ENCODE measurements around the gene DOCK1. TPM values are rescaled to one million over a fixed set of nuclear protein-coding genes. Genes with fewer than 3 reads are reported as not detected.

DOCK1 gene
- total RNA-seq, 1 donor from 2014 or later = 0.86 TPM

DNA sequence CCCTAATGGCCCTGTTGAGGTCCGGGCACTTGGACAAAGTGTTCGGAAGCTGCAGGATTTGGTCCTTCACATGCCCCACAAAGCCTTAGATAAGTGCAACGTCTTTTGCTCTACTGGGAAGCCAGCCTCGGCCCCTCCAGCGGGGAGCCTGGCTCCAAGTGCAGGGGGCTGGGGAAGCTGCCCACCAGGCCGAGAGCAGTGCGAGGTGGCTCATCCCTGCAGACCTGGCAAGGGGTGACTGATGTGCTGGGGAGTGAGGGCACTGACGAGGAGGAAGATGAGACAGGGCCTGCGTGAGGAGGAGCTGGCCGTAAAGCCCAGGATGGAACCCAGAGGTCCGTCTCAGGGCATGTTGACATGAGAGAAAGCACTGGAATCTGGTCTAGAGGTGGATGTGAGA is 508.1 kb downstream of the DOCK1 start:
- intact Hi-C loops (cut with micrococcal nuclease) = no loop called here

DNA sequence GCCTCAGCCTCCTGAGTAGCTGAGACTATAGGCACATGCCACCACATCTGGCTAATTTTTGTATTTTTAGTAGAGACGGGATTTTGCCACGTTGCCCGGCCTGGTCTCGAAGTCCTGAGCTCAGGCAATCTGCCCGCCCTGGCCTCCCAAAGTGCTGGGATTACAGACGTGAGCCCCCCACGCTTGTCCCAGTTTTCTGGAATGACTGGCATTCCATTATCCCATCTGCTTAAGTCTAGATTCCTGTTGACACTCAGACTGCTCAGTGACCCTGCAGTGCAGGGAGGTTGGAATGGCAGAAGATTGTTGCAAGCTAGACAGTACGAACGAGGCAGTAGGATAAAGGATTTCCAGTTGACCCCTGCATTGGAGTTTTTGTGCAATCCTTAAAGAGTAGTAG is 508.8 kb downstream of the DOCK1 start:
- intact Hi-C loops (cut with micrococcal nuclease) = no loop called here

DNA sequence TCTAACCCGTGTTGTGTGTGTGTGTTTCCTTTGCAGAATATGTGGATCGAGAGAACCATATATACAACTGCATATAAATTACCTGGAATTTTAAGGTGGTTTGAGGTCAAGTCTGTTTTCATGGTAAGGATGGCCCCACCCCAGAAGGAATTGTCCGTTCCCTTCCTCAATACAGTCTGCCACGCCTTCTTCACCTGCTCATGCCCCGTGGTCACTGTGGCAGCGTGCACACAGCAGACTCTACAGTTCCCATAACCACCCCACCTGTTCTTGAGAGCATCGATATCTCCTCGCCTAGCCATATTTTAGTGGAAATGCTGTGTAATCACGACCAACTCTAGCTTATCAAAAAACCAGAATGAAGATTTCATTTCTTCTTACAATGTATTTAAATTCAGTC is 509.9 kb downstream of the DOCK1 start:
- intact Hi-C loops (cut with micrococcal nuclease) = no loop called here

DNA sequence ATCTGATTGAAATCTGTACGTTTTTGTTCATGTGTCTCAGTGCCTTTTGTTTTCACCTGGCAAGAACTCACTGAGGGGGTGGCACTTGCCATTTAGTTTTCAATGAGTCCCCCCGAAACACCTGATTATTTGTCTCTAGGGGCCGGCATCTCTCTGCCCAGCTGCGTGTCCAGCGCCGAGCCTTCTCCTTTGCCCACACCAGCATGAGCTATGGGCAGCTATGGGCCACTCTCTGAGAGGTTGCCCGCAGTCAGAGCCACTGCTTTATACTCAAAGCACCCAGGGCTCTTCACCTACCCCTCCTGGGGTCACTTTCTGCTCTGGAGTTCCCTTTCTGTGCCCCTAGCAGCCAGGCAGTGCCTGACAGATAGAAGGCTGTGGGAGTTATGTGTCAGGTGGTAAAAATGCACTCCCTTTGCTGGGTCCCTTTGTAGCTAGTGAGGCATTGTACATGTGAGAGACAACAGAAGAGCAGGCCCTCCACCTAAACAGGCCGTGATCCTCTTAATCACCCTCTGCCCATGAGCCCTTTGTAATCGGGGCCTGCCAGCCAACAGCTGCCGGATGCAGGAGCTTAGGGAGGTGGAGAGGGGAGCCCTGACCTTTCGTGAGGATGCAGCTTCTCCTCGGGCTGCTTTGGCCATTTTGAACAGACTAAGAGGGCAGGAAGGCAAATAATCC is 510.8 kb downstream of the DOCK1 start:
- intact Hi-C loops (cut with micrococcal nuclease) = no loop called here

DNA sequence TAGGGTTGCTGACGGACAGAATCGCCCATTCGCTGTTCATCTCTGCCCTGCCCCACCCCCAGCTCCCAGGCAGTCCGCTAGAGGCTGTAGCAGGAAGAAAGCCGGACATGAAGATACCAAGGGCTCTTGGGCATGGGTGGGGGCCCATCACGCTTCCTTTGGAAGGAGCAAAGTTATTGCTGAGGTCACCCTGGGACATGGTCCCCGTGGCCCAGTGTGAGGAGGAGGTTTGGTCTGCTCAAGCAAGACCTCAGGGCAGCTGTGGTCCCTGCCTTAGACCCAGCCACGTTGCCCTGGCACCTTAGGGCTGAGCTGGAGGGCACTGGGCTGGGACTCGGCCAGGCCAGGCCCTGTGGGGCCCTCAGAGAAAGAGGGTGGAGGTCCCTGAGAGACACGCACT is 511.8 kb downstream of the DOCK1 start:
- intact Hi-C loops (cut with micrococcal nuclease) = no loop called here

DNA sequence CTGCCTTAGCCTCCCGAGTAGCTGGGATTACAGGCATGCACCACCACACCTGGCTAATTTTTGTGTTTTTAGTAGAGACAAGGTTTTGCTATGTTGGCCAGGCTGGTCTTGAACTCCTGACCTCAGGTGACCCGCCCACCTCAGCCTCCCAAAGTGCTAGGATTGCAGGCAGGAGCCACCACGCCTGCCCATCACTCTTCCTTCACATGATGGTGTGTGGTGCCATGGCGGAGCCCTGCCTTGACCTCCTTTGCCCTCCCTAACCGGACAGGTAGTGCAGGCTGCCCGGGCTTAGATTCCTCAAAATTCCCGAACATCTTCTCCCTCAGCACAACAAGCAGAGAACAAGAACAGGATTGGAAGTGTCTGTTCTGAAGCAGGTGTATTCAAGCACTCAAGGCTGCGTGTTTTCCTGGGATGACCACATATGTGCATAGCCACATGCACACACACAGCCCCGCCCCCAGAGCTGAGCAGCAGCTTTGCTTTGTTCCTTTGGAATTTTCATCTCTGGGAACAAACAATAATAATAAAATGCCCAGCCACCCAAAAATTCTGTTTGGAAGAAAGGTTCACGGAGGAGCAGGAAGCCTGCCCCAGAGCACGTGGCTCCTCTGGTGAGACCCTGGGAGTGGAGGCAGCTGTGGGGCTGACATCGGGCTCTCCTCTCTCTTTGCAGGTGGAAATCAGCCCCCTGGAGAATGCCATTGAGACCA is 512.6 kb downstream of the DOCK1 start:
- intact Hi-C loops (cut with micrococcal nuclease) = no loop called here

DNA sequence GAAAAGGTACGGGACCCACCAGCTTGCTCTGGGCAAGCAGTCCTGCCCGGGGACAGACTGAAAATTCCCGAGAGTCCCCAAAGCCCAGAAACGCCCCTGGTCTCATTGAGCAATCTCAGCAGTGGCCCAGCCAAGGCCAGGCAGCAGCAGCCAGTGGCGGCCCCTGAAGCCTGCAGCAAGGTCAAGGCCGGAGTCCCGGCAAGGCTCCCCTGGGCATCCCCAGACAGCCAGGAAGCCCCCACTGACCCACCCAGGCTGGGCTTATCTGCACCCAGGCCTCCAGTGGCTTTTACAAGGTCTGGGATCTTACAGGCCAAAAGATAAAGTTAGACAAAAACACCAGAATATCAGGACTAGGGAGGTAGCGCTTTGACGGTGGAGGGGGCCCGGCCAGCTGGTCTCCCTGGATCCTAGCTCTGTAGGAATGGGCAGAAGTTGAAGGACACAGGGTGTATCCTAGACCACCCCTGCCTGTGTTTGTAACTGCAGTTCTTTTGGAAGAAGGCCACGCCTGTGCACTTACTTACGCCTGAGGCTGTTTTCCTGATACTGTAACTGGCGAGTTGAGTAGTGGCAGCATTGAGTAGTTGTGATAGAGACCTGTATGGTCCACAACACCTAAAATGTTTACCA is 513.4 kb downstream of the DOCK1 start:
- intact Hi-C loops (cut with micrococcal nuclease) = no loop called here

DNA sequence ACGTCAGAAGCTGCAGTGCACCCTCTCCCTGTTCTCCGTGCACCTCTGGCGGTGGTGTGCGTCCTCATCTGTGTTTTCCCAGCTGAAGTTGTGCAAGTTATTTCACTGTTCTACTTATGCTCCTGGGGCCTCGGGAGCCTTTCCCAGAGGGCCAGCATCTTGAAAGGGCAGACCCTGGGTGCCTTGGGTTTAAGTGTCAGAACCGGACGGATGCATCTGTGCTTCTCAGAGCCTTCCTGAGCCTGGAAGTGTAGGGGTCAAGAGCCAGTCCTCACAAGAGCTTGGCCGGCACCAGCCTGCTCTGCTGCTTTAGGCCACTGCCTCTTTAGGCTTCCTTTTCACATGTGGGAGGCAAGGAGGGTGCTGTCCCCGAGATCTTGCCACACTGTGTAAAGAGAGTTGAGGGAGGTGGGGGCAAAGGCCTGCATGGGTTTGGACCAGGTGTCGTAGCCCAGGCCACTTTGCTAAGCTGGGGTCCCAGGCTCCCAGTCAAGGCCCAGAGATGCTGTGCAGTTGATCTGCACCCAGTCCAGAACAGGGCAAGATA is 515.0 kb downstream of the DOCK1 start:
- intact Hi-C loops (cut with micrococcal nuclease) = no loop called here

DNA sequence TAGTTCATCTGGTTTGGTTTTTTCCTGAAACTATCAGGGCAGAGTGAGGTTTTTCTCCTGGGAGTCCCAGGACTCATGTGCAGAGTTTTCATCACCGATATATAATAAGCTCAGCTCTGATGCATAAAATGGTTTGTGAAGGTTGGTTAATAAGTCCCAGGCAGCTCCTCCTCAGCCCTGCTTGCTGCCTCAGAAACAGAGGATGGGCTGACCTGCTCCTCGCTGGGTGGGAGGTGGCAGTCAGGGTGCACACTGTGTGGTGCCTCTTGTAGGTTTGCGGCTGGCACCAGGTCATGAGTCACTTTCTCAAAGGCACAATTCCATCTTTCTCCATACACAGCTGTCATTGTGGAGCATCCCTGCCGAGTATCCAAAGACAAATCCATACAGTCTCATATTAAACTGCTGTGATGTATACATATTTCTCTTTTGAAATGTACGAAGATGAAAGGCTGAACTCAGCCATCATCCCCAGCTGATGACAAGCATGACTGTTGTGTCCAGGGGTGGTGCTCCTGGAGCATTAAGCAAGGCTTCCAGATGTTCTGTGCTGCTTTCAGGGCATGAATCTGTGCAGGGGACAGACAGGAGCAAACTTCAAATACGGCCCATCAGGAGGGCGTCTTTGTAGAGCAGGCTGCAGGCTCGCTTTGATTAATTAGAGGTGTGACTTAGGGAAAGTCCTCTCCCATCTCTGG is 518.1 kb downstream of the DOCK1 start:
- intact Hi-C loops (cut with micrococcal nuclease) = no loop called here

DNA sequence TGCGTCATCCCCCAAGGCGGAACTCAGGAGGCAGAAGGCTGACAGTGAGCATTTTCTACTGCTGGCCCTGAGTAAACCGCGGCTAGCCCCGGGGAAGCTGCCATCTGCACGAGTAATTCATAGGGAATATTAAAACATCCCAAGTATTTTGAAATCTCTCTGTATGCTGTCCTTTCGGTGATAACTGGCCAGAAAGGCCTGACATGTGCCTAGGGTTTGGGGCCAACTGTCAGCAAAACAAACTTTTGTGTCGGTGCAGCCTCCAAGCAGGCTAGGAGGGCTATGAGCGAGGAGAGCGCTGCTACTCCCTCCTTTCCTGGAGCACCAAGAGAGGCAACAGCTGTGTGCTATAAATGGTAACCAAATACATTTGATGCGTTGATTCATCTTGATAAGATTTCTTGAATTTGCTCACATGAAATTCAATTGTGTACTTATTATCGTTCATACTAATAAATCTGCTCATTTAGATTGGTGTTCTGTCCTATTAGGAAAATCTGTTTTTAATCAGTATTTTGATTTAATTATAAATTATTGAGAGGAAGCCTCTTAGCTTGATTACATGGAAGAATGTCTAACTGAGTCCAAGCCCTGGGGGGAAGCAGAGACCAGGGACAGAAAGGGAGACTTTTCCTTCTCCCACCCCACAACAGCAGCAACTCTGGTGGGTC is 519.5 kb downstream of the DOCK1 start:
- intact Hi-C loops (cut with micrococcal nuclease) = no loop called here

DNA sequence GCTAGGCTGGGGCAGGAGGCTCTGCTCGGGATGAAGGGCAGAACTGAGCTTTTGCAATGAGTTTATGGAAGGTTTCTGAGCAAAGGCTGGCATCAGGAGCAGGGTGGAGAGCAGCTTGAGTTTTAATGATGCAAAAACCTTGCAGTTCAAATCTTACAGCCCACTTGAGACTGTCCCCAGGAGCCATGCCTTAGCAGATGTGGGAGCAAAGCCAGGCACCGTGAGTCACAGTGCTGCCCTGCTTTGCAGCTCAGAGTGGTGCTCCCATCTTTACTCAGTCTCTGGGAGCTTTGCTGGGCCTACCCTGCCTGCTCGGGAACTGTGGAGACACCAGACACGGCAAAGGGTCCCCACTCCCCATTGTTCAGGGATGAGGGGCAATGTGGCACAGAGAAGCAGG is 521.5 kb downstream of the DOCK1 start:
- intact Hi-C loops (cut with micrococcal nuclease) = no loop called here

DNA sequence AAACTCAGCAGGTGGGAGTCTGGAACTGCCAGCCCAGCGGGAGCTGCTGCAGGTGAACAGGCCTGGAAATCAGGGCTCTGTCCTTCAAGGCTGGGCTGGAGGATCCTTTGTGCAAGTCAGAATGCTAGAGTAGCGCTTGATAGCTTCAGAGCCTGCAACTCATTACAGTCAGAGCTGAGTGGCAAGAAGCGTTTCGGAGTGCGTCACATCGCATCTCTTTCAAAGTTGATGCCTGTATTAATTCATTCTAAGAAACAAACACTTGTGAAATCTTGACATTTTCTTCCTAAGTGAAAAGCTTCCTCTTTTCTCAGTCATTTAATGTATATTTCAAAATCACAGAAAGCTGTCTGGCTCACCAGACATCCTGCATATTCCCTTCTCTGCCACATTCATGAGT is 522.7 kb downstream of the DOCK1 start:
- intact Hi-C loops (cut with micrococcal nuclease) = no loop called here

DNA sequence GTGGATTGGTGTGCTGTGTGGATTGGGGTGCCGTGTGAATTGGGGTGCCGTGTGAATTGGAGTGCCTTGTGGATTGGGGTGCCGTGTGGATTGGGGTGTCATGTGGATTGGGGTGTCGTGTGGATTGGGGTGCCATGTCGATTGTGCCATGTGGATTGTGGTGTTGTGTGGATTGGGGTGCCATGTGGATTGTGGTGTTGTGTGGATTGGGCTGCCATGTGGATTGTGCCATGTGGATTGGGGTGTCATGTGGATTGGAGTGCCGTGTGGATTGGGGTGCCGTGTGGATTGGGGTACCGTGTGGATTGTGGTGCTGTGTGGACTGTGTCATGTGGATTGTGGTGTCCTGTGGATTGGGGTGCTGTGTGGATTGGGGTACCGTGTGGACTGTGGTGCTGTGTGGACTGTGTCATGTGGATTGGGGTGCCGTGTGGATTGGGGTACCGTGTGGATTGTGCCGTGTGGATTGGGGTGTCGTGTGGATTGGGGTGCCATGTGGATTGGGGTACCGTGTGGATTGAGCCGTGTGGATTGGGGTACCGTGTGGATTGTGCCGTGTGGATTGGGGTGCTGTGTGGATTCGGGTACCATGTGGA is 523.3 kb downstream of the DOCK1 start:
- intact Hi-C loops (cut with micrococcal nuclease) = no loop called here

DNA sequence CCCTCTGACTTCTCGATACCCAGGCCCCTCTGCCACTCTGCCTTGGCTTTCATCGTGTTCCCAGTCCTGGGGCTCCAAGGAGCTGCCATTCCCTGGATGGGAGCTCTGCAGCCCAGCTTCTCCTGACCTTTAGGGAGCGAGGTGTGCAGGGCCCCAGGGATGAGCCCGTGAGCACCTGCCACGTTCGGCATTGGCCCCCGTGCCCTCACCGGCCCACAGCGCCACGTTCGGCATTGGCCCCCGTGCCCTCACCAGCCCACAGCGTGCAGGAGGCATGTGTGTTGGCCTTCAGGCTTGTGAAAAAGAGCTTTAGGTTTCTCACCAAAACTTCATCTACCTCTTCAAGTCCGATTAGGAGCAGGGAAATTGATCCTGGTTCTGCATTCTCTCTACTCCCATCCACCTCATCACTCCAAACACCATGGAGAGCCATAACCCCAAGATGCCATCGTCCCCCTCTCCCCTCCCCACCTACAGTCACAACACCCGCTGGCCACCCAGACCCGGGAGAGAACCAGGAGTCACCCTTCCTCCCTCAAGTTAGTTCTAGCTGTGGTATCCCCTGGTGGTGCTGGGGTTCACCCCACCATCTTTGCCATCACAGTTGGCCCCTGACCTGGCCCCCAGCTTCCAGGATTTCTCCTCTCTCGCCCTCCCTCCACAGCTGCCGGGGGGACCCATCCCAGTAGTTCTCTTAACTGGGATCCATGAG is 524.5 kb downstream of the DOCK1 start:
- intact Hi-C loops (cut with micrococcal nuclease) = no loop called here

DNA sequence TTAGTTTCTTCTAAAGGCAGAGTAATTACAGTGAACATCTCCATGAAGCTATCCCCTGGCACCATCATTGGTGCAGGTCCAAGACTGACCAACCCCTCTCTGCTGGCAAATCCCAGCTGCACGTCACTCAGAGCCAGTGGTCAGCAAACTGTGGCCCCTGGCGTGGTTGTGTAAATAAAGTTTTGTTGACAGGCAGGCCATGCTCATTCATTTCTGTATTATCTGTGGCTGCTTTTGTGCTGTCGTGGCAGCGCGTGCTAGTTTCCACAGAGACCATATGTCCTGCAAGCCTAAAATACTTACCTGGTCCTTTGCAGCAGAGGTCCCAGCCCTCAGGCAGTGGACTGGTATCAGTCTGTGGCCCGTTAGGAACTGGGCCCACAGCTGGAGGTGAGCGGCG is 526.3 kb downstream of the DOCK1 start:
- intact Hi-C loops (cut with micrococcal nuclease) = no loop called here

DNA sequence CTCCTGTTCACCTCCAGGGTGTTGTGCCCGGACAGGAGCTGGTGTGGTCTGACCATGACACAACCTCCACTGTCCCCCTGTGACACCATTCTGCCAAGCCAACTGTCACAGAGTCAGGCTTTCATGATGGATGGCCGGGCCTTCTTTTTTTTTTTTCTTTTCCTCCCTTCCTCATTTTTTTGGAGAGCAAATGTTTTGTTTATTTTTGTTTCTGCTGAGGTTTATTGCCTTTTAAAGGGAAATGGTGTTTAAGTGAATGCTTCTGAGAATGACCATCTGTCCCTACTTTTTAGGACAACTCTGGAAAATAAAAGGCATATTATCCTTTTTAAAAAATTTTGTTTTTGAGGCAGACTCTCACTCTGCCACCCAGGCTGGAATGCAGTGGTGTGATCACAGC is 528.8 kb downstream of the DOCK1 start:
- intact Hi-C loops (cut with micrococcal nuclease) = no loop called here

DNA sequence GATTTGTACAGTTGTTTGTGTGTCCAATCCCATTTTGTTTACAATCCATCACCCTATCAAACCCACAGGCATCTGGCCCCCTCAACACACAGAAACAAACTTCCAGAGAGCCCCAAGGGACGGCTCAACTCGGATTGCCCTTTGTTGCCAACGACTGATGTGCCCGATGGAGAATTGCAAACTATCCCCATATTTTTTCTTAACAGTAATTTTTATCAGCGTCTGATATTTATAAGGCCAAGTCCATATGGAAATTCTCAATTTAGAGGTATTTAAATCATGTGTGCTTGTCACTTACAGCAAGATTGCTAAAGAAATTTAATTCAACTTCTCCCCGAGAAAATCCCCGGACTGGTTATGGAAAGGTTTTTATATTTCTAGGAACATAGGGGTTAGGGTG is 530.0 kb downstream of the DOCK1 start:
- intact Hi-C loops (cut with micrococcal nuclease) = no loop called here

DNA sequence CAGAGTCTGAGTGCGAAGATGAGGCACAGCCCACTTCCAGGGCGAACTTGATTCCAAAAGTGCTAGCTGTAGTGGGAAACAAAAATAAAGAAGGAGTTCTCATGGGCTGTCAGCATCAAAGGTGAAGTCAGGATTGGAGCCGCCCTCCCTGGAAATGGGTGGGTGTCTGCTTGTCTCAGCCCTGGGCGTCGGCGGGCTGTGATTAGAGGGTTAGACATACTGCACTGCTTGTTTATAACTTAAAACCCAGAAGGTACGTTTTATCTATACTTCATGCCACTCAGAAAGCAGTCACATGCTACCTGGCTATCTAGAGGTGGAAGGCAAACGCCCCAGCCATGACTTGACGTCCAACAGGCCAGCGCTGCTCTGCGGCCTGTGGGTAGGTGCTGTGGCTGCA is 535.1 kb downstream of the DOCK1 start:
- intact Hi-C loops (cut with micrococcal nuclease) = no loop called here

DNA sequence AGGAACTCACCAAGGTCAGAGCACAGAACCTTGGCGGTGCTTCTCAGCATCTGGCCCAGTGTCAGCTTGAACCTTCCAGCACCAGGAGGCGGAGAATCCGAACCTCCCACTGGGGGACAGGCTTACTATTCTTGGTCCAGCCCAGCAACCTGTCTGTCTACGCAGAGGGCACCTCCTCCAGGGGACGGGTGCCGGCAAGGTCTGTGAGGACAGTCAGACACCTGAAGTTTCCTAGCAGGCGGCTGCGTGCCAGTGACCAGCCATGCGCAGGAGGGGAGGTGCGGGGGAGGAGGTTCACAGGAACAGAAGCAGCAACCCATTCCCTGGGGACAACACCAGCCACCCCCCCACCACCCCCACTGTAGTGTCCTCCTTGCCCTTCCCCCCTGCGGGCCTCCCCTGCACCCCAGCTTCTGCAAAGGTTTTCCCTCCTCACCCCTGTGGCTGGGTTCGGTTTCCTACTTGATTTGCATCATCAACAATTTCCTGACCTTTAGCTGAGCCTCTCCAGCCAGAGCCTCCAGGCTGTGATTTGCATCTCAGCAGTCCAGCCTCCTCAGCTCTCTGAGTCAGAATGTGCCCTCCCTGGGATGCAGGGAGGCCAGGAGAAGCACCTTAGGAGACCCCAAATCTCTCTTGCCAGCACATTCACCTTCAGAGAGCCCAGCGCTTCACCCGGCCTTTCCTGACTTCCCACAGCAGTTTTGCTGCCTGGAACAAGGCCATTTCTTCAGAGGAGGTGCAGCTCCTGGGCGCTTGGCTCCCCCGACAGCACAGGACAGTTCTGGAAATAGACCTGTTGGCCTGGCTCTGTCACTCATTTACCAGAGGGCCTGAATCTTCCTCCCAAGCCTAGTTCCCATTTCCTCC is 536.4 kb downstream of the DOCK1 start:
- intact Hi-C loops (cut with micrococcal nuclease) = no loop called here

DNA sequence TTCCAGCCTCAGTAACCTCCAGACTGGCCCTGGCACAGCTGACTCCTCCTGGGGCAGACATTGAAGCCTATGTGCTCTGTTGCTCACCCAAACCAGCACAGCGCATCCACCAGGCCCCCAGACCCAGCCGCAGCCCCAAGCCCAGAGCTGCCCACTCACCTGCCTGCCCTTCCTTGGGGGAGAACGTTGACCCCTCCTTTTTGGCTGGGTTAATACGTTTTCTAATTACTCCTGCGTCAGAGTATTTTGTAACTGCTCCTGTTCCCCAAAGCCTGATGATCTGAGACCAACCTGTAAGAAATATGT is 536.9 kb downstream of the DOCK1 start:
- intact Hi-C loops (cut with micrococcal nuclease) = no loop called here

Measured in T-helper 1 cell treated with Interleukin-12 subunit alpha and Interleukin-12 subunit beta and Interleukin-4 antibody, amounts not matched to agents 30 ng/mL and 1 ng/mL, for 36 hours (primary cell).